ENCODE measurements around the gene NLK. TPM values are rescaled to one million over a fixed set of nuclear protein-coding genes. Genes with fewer than 3 reads are reported as not detected.
A peak's percentile ranks its signal among the peaks of the same experiment; 100 is the strongest.
"Not testable (repeated sequence)": the region's sequence is repeated elsewhere in the genome, so short reads cannot be mapped to it uniquely, and the experiment has no call there.

The NLK gene
- polyA plus RNA-seq = 3.4 TPM

GRCh38 chr17:28042657-28042720 is at the start of gene NLK:
Gene NLK (plus strand): TSS chr17:28042677. CDS start chr17:28042874, 197 bp downstream.
- Mint-ChIP-seq H3K27me3 (no peaks in the 10 kb centered on the region), H3K9me3 (no peaks in the 10 kb centered on the region), H3K4me3 (peak within 1 kb of the TSS; percentile 80 to 95 (median 90)), H3K4me1 (peaks cover 37 to 51% (median 47%) of the 10 kb centered on the region in 3 donors), H3K36me3 (peaks cover 5% of the 10 kb centered on the region), H3K27ac (peak within 1 kb of the TSS; percentile 84 to 91 (median 86))

DNA sequence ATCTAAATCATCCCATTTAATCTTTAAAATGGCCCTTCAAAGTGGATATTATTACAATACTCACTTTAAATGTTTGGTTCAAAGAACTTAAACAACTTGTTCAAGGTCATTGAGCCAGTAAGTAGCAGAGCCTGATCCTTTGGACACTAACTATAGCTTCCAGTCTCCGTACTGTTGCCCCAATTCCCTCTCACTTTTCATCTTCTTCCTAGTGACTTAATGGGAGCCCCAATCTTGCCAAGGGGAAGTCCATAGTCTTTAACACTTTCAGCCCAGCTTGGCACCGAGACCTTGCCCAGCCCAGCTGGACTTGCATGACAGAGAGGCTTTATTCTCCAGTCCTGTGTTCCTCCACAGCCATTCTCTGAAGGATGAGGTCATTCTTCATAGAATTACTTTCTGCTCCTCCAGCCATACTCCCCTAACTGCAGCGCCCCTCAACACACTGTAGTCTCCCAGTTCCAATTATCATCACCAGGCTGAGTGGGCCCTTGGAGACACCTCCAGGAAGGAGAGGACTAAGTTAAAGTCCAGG is 49.2 kb upstream of the NLK start:
- no peak overlapping the region for H3K4me3 Mint-ChIP-seq
- H3K9me3 Mint-ChIP-seq = no peaks in the 10 kb centered on the region
- H3K4me1 Mint-ChIP-seq = peaks cover 0 to 1% (median 0%) of the 10 kb centered on the region in 3 donors
- peaks cover 3% of the 10 kb centered on the region for H3K36me3 Mint-ChIP-seq
- H3K27ac Mint-ChIP-seq = no peak overlapping the region
- H3K27me3 Mint-ChIP-seq = peaks cover 1% of the 10 kb centered on the region

DNA sequence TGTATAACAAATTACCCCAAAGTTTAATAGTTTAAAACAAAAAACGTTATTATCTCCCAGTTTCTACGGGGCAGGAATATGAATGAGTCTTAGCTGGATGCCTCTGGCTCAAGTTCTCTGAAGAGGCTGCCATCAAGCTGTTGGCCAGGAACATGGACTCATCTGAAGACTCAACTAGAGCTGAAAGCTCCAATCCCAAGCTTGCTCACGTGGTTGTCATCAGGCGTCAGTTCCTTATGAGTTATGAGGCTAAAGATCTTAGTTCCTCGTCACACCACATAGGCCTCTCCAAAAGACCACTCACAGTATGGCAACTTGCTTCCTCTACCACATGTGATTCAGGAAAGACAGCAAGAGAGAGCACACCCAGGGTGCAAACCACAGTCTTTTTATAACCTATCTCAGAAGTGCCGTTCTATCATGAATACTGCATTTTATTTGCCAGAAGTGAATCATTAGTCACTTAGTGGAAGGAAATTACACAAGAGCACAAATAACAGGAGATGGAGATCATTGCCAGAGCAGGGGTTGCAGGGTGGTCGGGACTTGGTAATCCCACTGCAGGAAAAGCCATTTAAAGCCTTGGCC is 48.7 kb upstream of the NLK start:
- H3K36me3 Mint-ChIP-seq = peaks cover 3% of the 10 kb centered on the region
- H3K27ac Mint-ChIP-seq = no peak overlapping the region
- no peak overlapping the region for H3K4me3 Mint-ChIP-seq
- no peaks in the 10 kb centered on the region for H3K9me3 Mint-ChIP-seq
- H3K4me1 Mint-ChIP-seq = peaks cover 0 to 1% (median 0%) of the 10 kb centered on the region in 3 donors
- H3K27me3 Mint-ChIP-seq = peaks cover 1% of the 10 kb centered on the region

- peaks cover 3% of the 10 kb centered on the region for H3K36me3 Mint-ChIP-seq
- peaks cover 0 to 1% (median 0%) of the 10 kb centered on the region in 3 donors for H3K4me1 Mint-ChIP-seq
- H3K27me3 Mint-ChIP-seq = peaks cover 1% of the 10 kb centered on the region
- no peaks in the 10 kb centered on the region for H3K9me3 Mint-ChIP-seq
- H3K27ac Mint-ChIP-seq = no peak overlapping the region
- no peak overlapping the region for H3K4me3 Mint-ChIP-seq
Measured at GRCh38 chr17:27994586-27994985, 47.9 kb upstream of the NLK start.

- Mint-ChIP-seq H3K27ac (no peak overlapping the region), H3K36me3 (peaks cover 3% of the 10 kb centered on the region), H3K4me1 (peaks cover 0 to 3% (median 0%) of the 10 kb centered on the region in 3 donors), H3K4me3 (no peak overlapping the region), H3K27me3 (peaks cover 3% of the 10 kb centered on the region), H3K9me3 (no peaks in the 10 kb centered on the region)
Measured at GRCh38 chr17:27995554-27995953, 46.9 kb upstream of the NLK start.

- Mint-ChIP-seq H3K4me3 (no peak overlapping the region), H3K36me3 (peaks cover 2% of the 10 kb centered on the region), H3K9me3 (no peaks in the 10 kb centered on the region), H3K4me1 (peaks cover 0 to 5% (median 0%) of the 10 kb centered on the region in 3 donors), H3K27me3 (peaks cover 3% of the 10 kb centered on the region), H3K27ac (no peak overlapping the region)
Measured at GRCh38 chr17:27996202-27997043, 46.1 kb upstream of the NLK start.

GRCh38 chr17:27997044-27997401 is 45.5 kb upstream of the NLK start:
- Mint-ChIP-seq H3K27me3 (peaks cover 3% of the 10 kb centered on the region), H3K4me3 (no peak overlapping the region), H3K4me1 (peaks cover 0 to 5% (median 0%) of the 10 kb centered on the region in 3 donors), H3K27ac (no peak overlapping the region), H3K36me3 (peaks cover 2% of the 10 kb centered on the region), H3K9me3 (no peaks in the 10 kb centered on the region)

DNA sequence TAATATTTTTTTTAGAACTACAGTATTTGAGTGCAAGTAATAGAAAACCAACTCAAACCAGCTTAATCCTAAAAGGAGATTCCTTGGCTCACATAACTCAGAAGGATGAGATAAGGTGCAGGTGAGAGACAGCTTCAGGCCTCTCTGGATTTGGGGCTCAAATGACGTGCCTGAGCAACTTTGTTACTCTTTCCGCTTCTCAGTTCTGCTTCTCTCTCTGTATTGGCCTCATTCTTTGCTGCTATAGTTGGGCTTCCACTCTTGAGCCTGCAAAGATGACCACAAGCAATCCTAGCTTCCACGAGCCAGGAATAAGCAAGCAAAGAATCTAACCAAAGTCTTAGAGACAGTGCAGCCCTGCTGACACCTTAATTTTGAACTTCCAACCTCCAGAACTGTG is 45.0 kb upstream of the NLK start:
- H3K27ac Mint-ChIP-seq = no peak overlapping the region
- no peaks in the 10 kb centered on the region for H3K9me3 Mint-ChIP-seq
- peaks cover 2% of the 10 kb centered on the region for H3K36me3 Mint-ChIP-seq
- no peak overlapping the region for H3K4me3 Mint-ChIP-seq
- H3K27me3 Mint-ChIP-seq = peaks cover 3% of the 10 kb centered on the region
- peaks cover 0 to 5% (median 0%) of the 10 kb centered on the region in 3 donors for H3K4me1 Mint-ChIP-seq

GRCh38 chr17:28001149-28001548 is 41.3 kb upstream of the NLK start:
- H3K27ac Mint-ChIP-seq = no peak overlapping the region
- H3K36me3 Mint-ChIP-seq = no peaks in the 10 kb centered on the region
- H3K4me1 Mint-ChIP-seq = peaks cover 0 to 4% (median 0%) of the 10 kb centered on the region in 3 donors
- H3K27me3 Mint-ChIP-seq = peaks cover 2% of the 10 kb centered on the region
- H3K4me3 Mint-ChIP-seq = no peak overlapping the region
- no peaks in the 10 kb centered on the region for H3K9me3 Mint-ChIP-seq

- no peaks in the 10 kb centered on the region for H3K9me3 Mint-ChIP-seq
- no peaks in the 10 kb centered on the region for H3K36me3 Mint-ChIP-seq
- no peak overlapping the region for H3K27ac Mint-ChIP-seq
- peaks cover 0 to 4% (median 0%) of the 10 kb centered on the region in 3 donors for H3K4me1 Mint-ChIP-seq
- H3K27me3 Mint-ChIP-seq = peaks cover 2% of the 10 kb centered on the region
- H3K4me3 Mint-ChIP-seq = no peak overlapping the region
Measured at GRCh38 chr17:28004344-28004743, 38.1 kb upstream of the NLK start.

GRCh38 chr17:28007925-28008324 is 34.6 kb upstream of the NLK start:
- not testable (repeated sequence) for H3K9me3 Mint-ChIP-seq, H3K27ac Mint-ChIP-seq

DNA sequence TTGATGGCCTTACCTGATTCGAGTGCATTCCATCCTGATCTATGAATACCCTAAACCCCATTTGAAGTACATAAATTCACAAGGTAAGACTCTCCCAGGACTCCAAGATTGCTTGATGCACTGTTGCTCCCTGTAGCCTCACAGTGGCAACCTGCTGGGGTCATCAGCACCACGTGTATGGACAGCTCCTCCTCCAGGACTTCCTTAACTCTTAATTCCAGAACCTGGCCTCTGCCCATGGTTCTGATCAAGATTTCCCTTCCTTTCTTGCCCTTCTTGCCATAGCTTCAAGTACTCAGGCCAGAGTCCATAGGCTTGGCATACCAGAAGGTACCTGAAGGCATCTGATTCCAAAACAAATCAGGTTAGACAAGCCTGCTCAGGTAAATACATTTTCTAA is 34.0 kb upstream of the NLK start:
- Mint-ChIP-seq H3K9me3 (no peaks in the 10 kb centered on the region), H3K27ac (peak overlapping the region in 1 of 3 donors; percentile 44), H3K36me3 (no peaks in the 10 kb centered on the region), H3K4me3 (no peak overlapping the region), H3K4me1 (no peaks in the 10 kb centered on the region), H3K27me3 (no peaks in the 10 kb centered on the region)

More at GRCh38 chr17:28007925-28008324, 34.6 kb upstream of the NLK start:
- H3K27me3 Mint-ChIP-seq, H3K4me1 Mint-ChIP-seq, H3K4me3 Mint-ChIP-seq, H3K36me3 Mint-ChIP-seq: not testable (repeated sequence)

GRCh38 chr17:28010406-28010805 is 32.1 kb upstream of the NLK start:
- no peaks in the 10 kb centered on the region for H3K9me3 Mint-ChIP-seq
- no peak overlapping the region for H3K4me3 Mint-ChIP-seq

DNA sequence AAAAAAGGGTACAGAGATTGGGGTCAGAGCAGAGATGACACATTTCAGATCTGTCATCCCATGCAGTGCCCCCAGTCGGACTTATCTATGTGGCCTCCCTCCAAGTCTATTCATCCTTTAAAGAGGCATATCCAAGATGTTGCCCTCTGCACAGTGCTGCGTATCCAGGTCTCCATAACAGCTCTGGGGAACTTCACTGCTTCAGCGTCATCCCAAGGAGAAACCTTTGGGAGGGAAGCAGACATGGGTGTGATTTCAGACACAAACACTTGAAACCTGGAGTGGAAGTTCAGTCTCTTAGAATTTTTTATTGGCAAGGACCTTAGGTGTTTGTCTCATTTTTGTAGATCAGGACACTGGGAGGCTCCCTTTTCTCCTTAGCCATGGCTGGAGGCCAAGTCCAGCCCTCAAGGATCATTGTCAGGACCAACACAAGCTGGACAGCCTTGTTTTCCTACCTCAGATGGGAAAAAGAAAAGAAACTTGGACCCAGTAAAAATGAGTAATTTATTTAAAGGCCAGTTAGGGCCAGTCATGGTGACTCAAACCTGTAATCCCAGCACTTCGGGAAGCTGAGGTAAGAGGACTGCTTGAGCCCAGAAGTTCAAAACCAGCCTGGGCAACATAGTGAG is 23.9 kb upstream of the NLK start:
- H3K4me1 Mint-ChIP-seq = peaks cover 0 to 3% (median 2%) of the 10 kb centered on the region in 3 donors
- H3K9me3 Mint-ChIP-seq = no peaks in the 10 kb centered on the region
- peaks cover 3% of the 10 kb centered on the region for H3K27me3 Mint-ChIP-seq
- H3K27ac Mint-ChIP-seq = no peak overlapping the region
- H3K4me3 Mint-ChIP-seq = no peak overlapping the region
- peaks cover 1% of the 10 kb centered on the region for H3K36me3 Mint-ChIP-seq

More at GRCh38 chr17:28010406-28010805, 32.1 kb upstream of the NLK start:
- Mint-ChIP-seq H3K4me1 (no peaks in the 10 kb centered on the region), H3K27me3 (no peaks in the 10 kb centered on the region), H3K27ac (no peak overlapping the region), H3K36me3 (peaks cover 1% of the 10 kb centered on the region)

- no peaks in the 10 kb centered on the region for H3K36me3 Mint-ChIP-seq
- peaks cover 0 to 3% (median 2%) of the 10 kb centered on the region in 3 donors for H3K4me1 Mint-ChIP-seq
- H3K27me3 Mint-ChIP-seq = peaks cover 3% of the 10 kb centered on the region
- no peak overlapping the region for H3K4me3 Mint-ChIP-seq
- H3K9me3 Mint-ChIP-seq = no peaks in the 10 kb centered on the region
- no peak overlapping the region for H3K27ac Mint-ChIP-seq
Measured at GRCh38 chr17:28020515-28020914, 22.0 kb upstream of the NLK start.

All from IgD-negative memory B cell (primary cell).